ENCODE data around the gene MAP3K8. TPM values are rescaled to one million over a fixed set of nuclear protein-coding genes. Genes with fewer than 3 reads are reported as not detected.
"Not testable (repeated sequence)": the region's sequence is repeated elsewhere in the genome, so short reads cannot be mapped to it uniquely, and the experiment has no call there.

Gene MAP3K8
- total RNA-seq, 1 donor from 2014 or later = 16.7 TPM

DNA sequence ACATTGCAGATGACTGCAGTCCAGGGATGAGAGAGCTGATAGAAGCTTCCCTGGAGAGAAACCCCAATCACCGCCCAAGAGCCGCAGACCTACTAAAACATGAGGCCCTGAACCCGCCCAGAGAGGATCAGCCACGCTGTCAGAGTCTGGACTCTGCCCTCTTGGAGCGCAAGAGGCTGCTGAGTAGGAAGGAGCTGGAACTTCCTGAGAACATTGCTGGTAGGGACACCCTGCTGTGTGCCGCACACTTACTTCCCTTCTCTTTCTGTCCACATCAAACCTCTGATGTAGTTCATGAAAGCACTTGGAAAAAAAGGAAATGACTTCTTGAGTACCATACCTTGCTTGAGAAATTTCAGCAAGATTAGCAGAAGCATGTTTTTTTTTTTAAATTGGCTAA is 25.3 kb downstream of the MAP3K8 start:
- Histone ChIP-seq H3K27me3 (ENCODE audit: control insufficient read depth in 3 of 3, insufficient read depth in 3 of 3, low read length in 3 of 3) (no peaks in the 10 kb centered on the region), H3K36me3 (ENCODE audit: control insufficient read depth in 3 of 3, insufficient read depth in 3 of 3, low read length in 3 of 3) (peaks cover 27 to 44% (median 40%) of the 10 kb centered on the region in 3 donors), H3K9ac (ENCODE audit: low read depth in 1 of 3, low read length in 3 of 3) (no peak overlapping the region), H3K4me3 (ENCODE audit: low read length in 3 of 3) (no peak overlapping the region), H3K9me3 (ENCODE audit: control insufficient read depth in 3 of 3, low read length in 3 of 3) (no peaks in the 10 kb centered on the region), H3K4me1 (ENCODE audit: control insufficient read depth in 3 of 3, insufficient read depth in 3 of 3, low read length in 3 of 3) (peaks cover 31 to 45% (median 33%) of the 10 kb centered on the region in 3 donors), H3K27ac (ENCODE audit: low read depth, low read length) (no peak overlapping the region)

DNA sequence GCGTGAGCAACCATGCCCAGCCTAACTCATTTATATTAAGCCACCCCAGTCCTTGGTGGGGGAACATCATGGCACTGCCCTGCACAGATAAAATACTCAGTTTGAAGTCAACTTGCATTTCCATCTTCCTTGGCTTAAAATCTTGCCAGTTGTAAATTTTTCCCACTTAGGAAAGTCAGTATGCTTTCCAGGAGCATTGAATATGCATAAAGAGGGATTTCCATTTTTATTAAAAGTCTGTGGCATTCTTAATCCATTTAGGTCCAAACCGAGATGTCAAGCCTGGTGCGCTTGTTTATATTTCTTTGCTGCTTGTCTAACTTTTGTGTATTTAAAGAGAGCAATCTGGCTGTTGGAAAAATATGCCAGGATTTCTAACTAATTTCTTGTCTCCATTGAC is 26.1 kb downstream of the MAP3K8 start:
- Histone ChIP-seq H3K4me3 (ENCODE audit: low read length in 3 of 3) (no peak overlapping the region), H3K27me3 (ENCODE audit: control insufficient read depth in 3 of 3, insufficient read depth in 3 of 3, low read length in 3 of 3) (no peaks in the 10 kb centered on the region), H3K36me3 (ENCODE audit: control insufficient read depth in 3 of 3, insufficient read depth in 3 of 3, low read length in 3 of 3) (peaks cover 27 to 44% (median 40%) of the 10 kb centered on the region in 3 donors), H3K9me3 (ENCODE audit: control insufficient read depth in 3 of 3, low read length in 3 of 3) (no peaks in the 10 kb centered on the region), H3K4me1 (ENCODE audit: control insufficient read depth in 3 of 3, insufficient read depth in 3 of 3, low read length in 3 of 3) (peaks cover 29 to 41% (median 29%) of the 10 kb centered on the region in 3 donors), H3K9ac (ENCODE audit: low read depth in 1 of 3, low read length in 3 of 3) (no peak overlapping the region), H3K27ac (ENCODE audit: low read depth, low read length) (no peak overlapping the region)

DNA sequence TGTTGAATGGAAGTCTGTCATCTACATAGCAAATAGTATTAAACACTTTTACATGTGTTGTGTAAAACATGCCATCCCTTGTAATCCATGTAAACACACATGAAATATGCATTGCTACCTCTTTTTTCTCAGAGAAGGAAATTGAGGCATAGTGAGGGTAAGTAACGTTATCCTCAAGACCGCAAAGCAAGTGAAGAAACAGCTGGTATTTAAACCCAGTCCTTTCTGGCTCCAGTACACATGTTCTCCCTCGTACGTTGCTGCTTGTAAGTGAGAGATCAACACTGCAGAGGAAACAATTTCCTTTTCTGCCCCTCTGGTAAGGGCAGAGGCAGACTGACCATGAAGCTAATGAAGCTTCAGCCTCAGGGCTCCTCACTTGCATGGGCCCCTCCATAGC is 28.5 kb downstream of the MAP3K8 start:
- Histone ChIP-seq H3K9ac (ENCODE audit: low read depth in 1 of 3, low read length in 3 of 3) (no peak overlapping the region), H3K4me1 (ENCODE audit: control insufficient read depth in 3 of 3, insufficient read depth in 3 of 3, low read length in 3 of 3) (peaks cover 14 to 25% (median 16%) of the 10 kb centered on the region in 3 donors), H3K4me3 (ENCODE audit: low read length in 3 of 3) (no peak overlapping the region), H3K36me3 (ENCODE audit: control insufficient read depth in 3 of 3, insufficient read depth in 3 of 3, low read length in 3 of 3) (peaks cover 27 to 40% (median 40%) of the 10 kb centered on the region in 3 donors), H3K27me3 (ENCODE audit: control insufficient read depth in 3 of 3, insufficient read depth in 3 of 3, low read length in 3 of 3) (no peaks in the 10 kb centered on the region), H3K9me3 (ENCODE audit: control insufficient read depth in 3 of 3, low read length in 3 of 3) (no peaks in the 10 kb centered on the region), H3K27ac (ENCODE audit: low read depth, low read length) (no peak overlapping the region)

DNA sequence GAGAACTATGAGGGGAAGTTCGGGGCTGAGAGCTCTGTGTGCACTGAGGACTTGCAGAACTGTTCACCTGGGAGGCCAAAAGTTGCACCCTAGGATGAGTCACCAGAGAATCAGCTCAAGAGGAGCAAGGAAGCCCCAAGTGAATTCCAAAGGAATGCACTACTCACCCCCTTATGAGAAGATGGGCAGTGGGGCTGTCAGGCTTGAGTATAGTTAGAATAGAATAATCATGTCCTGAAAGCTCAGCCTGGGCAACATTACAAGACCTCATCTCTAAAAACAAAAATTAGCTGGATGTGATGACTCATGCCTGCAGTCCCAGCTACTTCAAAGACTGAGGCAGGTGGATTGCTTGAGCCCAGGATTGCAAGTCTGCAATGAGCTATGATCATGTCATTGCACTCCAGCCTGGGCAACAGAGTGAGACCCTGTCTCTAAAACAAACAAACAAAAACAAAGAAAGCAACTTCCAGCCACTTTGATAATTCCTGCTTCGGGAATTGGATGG is 30.0 kb downstream of the MAP3K8 start:
- Histone ChIP-seq H3K9me3 (ENCODE audit: control insufficient read depth in 3 of 3, low read length in 3 of 3) (no peaks in the 10 kb centered on the region), H3K4me1 (ENCODE audit: control insufficient read depth in 3 of 3, insufficient read depth in 3 of 3, low read length in 3 of 3) (peaks cover 14 to 21% (median 16%) of the 10 kb centered on the region in 3 donors), H3K4me3 (ENCODE audit: low read length in 3 of 3) (no peak overlapping the region), H3K36me3 (ENCODE audit: control insufficient read depth in 3 of 3, insufficient read depth in 3 of 3, low read length in 3 of 3) (peaks cover 14 to 27% (median 26%) of the 10 kb centered on the region in 3 donors), H3K9ac (ENCODE audit: low read depth in 1 of 3, low read length in 3 of 3) (no peak overlapping the region), H3K27me3 (ENCODE audit: control insufficient read depth in 3 of 3, insufficient read depth in 3 of 3, low read length in 3 of 3) (no peaks in the 10 kb centered on the region), H3K27ac (ENCODE audit: low read depth, low read length) (no peak overlapping the region)

DNA sequence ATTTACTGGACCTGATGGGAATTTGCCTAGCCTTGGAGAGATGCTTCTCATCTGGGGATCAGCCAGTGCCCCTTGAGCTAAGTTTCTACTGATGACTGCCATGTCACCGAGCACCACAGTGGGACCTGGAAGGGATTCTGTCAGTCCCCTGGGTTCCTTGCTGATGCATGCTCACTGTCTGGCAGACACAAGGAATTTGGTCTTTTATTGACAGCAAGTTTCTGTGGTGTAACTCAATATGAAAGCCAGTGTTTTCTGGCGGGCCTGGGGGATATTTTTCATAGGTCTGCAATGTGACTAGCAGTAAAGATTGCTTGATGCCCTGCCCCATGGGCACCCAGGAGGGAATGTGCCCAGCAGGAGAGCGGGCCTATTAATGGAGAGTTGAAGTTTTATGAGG is 30.7 kb downstream of the MAP3K8 start:
- H3K9me3 ChIP-seq (ENCODE audit: control insufficient read depth in 3 of 3, low read length in 3 of 3) = no peaks in the 10 kb centered on the region
- H3K4me3 ChIP-seq (ENCODE audit: low read length in 3 of 3) = no peak overlapping the region
- peaks cover 14 to 19% (median 16%) of the 10 kb centered on the region in 3 donors for H3K4me1 ChIP-seq (ENCODE audit: control insufficient read depth in 3 of 3, insufficient read depth in 3 of 3, low read length in 3 of 3)
- H3K27me3 ChIP-seq (ENCODE audit: control insufficient read depth in 3 of 3, insufficient read depth in 3 of 3, low read length in 3 of 3) = no peaks in the 10 kb centered on the region
- H3K27ac ChIP-seq (ENCODE audit: low read depth, low read length) = no peak overlapping the region
- H3K36me3 ChIP-seq (ENCODE audit: control insufficient read depth in 3 of 3, insufficient read depth in 3 of 3, low read length in 3 of 3) = peaks cover 7 to 20% (median 19%) of the 10 kb centered on the region in 3 donors
- H3K9ac ChIP-seq (ENCODE audit: low read depth in 1 of 3, low read length in 3 of 3) = no peak overlapping the region

DNA sequence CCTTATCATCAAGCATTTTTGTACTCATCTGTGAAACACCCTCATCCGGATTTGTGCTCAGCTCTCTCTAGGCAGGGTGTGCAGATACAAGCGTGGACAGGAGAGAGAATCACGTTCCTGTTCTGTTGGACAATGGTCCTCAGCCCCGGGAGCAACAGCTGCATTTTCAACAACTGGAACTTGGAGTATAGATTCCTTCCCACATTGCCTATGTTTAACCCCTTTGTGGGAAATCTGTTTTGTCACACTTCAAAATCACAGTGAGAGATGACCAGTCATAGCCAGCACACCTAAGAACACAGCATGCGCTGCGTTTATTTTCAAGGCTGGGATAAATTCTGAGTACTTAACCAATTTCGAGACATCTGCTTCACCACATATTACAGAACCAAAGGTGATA is 32.5 kb downstream of the MAP3K8 start:
- Histone ChIP-seq H3K36me3 (ENCODE audit: control insufficient read depth in 3 of 3, insufficient read depth in 3 of 3, low read length in 3 of 3) (peaks cover 0 to 6% (median 5%) of the 10 kb centered on the region in 3 donors), H3K9ac (ENCODE audit: low read depth in 1 of 3, low read length in 3 of 3) (no peak overlapping the region), H3K9me3 (ENCODE audit: control insufficient read depth in 3 of 3, low read length in 3 of 3) (no peaks in the 10 kb centered on the region), H3K4me3 (ENCODE audit: low read length in 3 of 3) (no peak overlapping the region), H3K27me3 (ENCODE audit: control insufficient read depth in 3 of 3, insufficient read depth in 3 of 3, low read length in 3 of 3) (no peaks in the 10 kb centered on the region), H3K27ac (ENCODE audit: low read depth, low read length) (no peak overlapping the region), H3K4me1 (ENCODE audit: control insufficient read depth in 3 of 3, insufficient read depth in 3 of 3, low read length in 3 of 3) (peaks cover 8 to 15% (median 8%) of the 10 kb centered on the region in 3 donors)

DNA sequence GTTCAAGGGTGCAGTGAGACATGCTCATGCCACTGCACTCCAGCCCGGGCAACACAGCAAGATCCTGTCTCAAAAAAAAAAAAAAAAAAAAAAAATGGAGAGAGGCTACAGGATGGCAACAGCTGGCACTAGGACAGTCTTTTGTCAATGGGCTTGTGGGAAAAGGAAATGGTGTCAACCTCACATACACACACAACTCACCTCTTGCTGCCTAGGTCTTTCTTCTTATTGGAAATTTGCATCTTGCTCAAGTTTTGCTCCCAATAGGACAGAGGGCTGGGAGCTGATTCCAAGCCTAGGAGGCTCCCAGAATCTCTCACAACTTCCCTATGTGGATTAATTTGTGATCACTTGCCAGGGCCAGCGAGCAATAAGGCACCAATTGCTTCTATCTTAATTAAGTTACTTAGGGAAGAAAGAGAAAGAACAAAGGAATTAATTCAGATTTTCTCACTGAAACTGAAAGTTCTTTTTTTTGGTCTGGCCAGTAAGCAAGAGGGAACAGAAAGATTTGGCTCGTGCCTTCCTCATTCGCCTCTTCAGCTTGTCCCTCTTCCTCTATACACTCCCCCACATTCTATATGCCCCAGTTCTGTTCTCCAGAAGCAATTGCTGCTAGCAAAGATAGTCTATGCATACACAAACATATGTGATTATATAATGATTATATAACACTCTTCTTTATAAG is 33.8 kb downstream of the MAP3K8 start:
- no peak overlapping the region for H3K27ac ChIP-seq (ENCODE audit: low read depth, low read length)
- H3K9ac ChIP-seq (ENCODE audit: low read depth in 1 of 3, low read length in 3 of 3) = no peak overlapping the region
- H3K36me3 ChIP-seq (ENCODE audit: control insufficient read depth in 3 of 3, insufficient read depth in 3 of 3, low read length in 3 of 3) = no peaks in the 10 kb centered on the region
- H3K27me3 ChIP-seq (ENCODE audit: control insufficient read depth in 3 of 3, insufficient read depth in 3 of 3, low read length in 3 of 3) = no peaks in the 10 kb centered on the region
- H3K9me3 ChIP-seq (ENCODE audit: control insufficient read depth in 3 of 3, low read length in 3 of 3) = no peaks in the 10 kb centered on the region
- H3K4me3 ChIP-seq (ENCODE audit: low read length in 3 of 3) = no peak overlapping the region
- peaks cover under 1 to 4% (median 4%) of the 10 kb centered on the region in 3 donors for H3K4me1 ChIP-seq (ENCODE audit: control insufficient read depth in 3 of 3, insufficient read depth in 3 of 3, low read length in 3 of 3)

DNA sequence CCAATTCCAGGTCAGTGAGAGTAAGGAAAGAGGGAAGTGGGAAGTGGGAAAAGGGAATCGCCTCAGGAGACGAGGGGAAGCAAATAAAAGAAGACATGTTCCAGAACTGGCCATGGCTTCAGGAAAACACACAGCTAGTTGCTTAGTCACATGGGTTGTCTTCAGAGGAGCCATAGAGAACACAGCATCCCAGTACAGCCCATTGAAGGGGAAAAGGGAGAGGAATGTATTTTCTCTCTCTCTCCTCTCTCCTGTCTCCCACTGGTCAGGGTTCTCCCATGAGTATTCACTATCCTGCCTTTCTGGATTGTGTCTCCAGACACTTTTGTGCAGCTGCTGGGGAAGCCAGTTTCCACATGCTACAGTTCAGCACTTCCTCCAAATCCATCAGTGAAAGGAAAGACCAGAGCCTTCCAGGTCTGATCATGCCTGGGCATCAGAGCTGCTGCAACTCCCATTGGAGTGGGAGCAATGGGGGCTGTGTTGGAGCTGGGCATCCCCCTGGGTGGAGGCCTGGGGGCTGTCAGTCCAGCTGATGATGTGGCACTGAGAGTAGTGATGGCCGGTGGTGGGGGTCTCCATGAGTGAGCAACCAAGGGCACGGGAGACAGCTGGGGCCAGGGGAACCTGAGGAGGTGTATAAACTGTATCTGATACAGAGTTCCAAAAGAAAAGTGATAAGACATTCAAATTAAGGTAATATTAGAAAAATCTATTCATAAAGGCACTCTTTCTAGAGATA is 38.6 kb downstream of the MAP3K8 start:
- no peaks in the 10 kb centered on the region for H3K27me3 ChIP-seq (ENCODE audit: control insufficient read depth in 3 of 3, insufficient read depth in 3 of 3, low read length in 3 of 3)
- no peak overlapping the region for H3K9ac ChIP-seq (ENCODE audit: low read depth in 1 of 3, low read length in 3 of 3)
- no peaks in the 10 kb centered on the region for H3K9me3 ChIP-seq (ENCODE audit: control insufficient read depth in 3 of 3, low read length in 3 of 3)
- H3K36me3 ChIP-seq (ENCODE audit: control insufficient read depth in 3 of 3, insufficient read depth in 3 of 3, low read length in 3 of 3) = no peaks in the 10 kb centered on the region
- H3K4me1 ChIP-seq (ENCODE audit: control insufficient read depth in 3 of 3, insufficient read depth in 3 of 3, low read length in 3 of 3) = no peaks in the 10 kb centered on the region
- no peak overlapping the region for H3K4me3 ChIP-seq (ENCODE audit: low read length in 3 of 3)
- H3K27ac ChIP-seq (ENCODE audit: low read depth, low read length) = no peak overlapping the region

DNA sequence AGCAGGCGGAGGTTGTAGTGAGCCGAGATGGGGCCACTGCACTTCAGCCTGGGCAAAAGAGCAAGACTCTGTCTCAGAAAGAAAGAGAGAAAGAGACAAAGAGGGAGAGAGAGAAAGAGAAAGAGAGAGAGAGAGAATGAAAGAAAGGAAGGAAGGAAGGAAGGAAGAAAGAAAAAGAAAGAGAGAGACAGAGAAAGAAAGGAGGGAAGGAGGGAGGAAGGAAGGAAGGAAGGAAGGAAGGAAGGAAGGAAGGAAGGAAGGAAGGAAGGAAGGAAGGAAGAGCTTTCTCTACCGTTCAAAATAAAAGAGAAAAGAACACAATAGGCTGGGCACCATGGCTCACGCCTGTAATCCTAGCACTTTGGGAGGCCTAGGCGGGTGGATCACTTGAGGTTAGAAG is 41.5 kb downstream of the MAP3K8 start:
- H3K4me3 ChIP-seq (ENCODE audit: low read length in 3 of 3); H3K36me3 ChIP-seq (ENCODE audit: control insufficient read depth in 3 of 3, insufficient read depth in 3 of 3, low read length in 3 of 3); H3K4me1 ChIP-seq (ENCODE audit: control insufficient read depth in 3 of 3, insufficient read depth in 3 of 3, low read length in 3 of 3); H3K27ac ChIP-seq (ENCODE audit: low read depth, low read length); H3K9me3 ChIP-seq (ENCODE audit: control insufficient read depth in 3 of 3, low read length in 3 of 3); H3K9ac ChIP-seq (ENCODE audit: low read depth in 1 of 3, low read length in 3 of 3); H3K27me3 ChIP-seq (ENCODE audit: control insufficient read depth in 3 of 3, insufficient read depth in 3 of 3, low read length in 3 of 3): not testable (repeated sequence)

DNA sequence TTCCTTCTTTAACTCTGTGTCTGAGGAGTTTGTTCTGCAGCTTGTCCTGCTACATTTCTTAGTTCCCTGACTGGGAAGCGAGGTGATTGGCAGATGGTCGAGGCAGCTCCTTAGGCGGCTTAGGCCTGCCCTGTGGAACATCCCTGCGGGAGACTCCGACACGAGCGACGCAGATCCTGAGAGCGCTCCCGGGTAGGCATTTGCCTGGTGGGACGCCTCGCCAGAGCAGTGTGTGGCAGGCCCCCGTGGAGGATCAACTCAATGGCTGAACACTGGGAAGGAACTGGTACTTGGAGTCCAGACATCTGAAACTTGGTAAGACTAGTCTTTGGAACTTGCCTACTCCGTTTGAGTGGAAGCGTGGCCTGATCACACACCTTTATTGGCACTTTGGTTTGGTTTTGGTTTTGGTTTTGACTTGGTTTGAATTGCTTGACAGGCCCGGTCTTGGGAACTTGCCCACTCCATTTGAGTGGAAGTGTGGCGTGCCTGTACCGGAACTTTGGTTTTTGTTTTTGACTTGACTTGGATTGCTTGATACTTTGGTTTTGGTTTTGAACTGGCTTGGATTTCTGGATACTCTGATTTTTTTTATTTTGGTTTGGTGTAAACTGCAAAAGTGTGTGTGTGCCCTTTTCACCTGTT is 42.6 kb downstream of the MAP3K8 start:
- Histone ChIP-seq H3K4me1 (ENCODE audit: control insufficient read depth in 3 of 3, insufficient read depth in 3 of 3, low read length in 3 of 3) (no peaks in the 10 kb centered on the region), H3K36me3 (ENCODE audit: control insufficient read depth in 3 of 3, insufficient read depth in 3 of 3, low read length in 3 of 3) (no peaks in the 10 kb centered on the region), H3K27ac (ENCODE audit: low read depth, low read length) (no peak overlapping the region), H3K9me3 (ENCODE audit: control insufficient read depth in 3 of 3, low read length in 3 of 3) (no peaks in the 10 kb centered on the region), H3K9ac (ENCODE audit: low read depth in 1 of 3, low read length in 3 of 3) (no peak overlapping the region), H3K4me3 (ENCODE audit: low read length in 3 of 3) (no peak overlapping the region), H3K27me3 (ENCODE audit: control insufficient read depth in 3 of 3, insufficient read depth in 3 of 3, low read length in 3 of 3) (no peaks in the 10 kb centered on the region)

All from skeletal muscle tissue (tissue), 4 donors.